Calu3 (cell line): ENCODE data around the gene CYP26A1. TPM values are rescaled to one million over a fixed set of nuclear protein-coding genes. Genes with fewer than 3 reads are reported as not detected.

ENCODE experiments used
- BruUV-seq: library from RNA; stranded (reverse); fragments of 400-500 nt; replicated peaks from 2 replicates; lab custom pipeline; 2021; lab: Mats Ljungman, UMichigan
- CTCF ChIA-PET: fragments of 300-600 bp; sonication (Branson Sonifier 250); formaldehyde crosslinking; loops from one replicate; lab custom pipeline; 2022; ENCODE audit warnings: antibody characterized with exemption; lab: Charles Lee
- DNase-seq: peaks from one replicate; pipeline ENCODE4 v3.0.0; 2022
- H3K27ac Mint-ChIP-seq: one replicate; pipeline ENCODE4 v1.8.0; 2022; ENCODE audit warnings: mixed read lengths; ENCODE audit not compliant: unreplicated experiment
- H3K27me3 Mint-ChIP-seq: one replicate; pipeline ENCODE4 v1.8.0; 2022; ENCODE audit warnings: mixed read lengths; ENCODE audit not compliant: unreplicated experiment
- H3K36me3 Mint-ChIP-seq: one replicate; pipeline ENCODE4 v1.8.0; 2022; ENCODE audit warnings: mild to moderate bottlenecking, moderate library complexity, mixed read lengths; ENCODE audit not compliant: insufficient read depth, unreplicated experiment
- H3K4me1 Mint-ChIP-seq: one replicate; pipeline ENCODE4 v1.8.0; 2022; ENCODE audit warnings: mild to moderate bottlenecking, low read depth, mixed read lengths; ENCODE audit not compliant: unreplicated experiment
- H3K4me3 Mint-ChIP-seq: one replicate; pipeline ENCODE4 v1.8.0; 2022; ENCODE audit warnings: mild to moderate bottlenecking, low read depth, moderate library complexity, mixed read lengths; ENCODE audit not compliant: unreplicated experiment
- H3K9me3 Mint-ChIP-seq: one replicate; pipeline ENCODE4 v1.8.0; 2022; ENCODE audit warnings: low read depth, mixed read lengths; ENCODE audit not compliant: unreplicated experiment
- intact Hi-C: fragments of 100-400 bp; cut with micrococcal nuclease; formaldehyde crosslinking; loops from one replicate; pipeline ENCODE4 v1.10.0; 2022; ENCODE audit not compliant: unreplicated experiment
- total RNA-seq: library from RNA; stranded (reverse); gene quantifications from 2 replicates; pipeline ENCODE4 v1.2.3, GENCODE V29; 2022
- TF ChIP-seq, protein P1 (sequence below): fragments of 200-600 bp; IDR thresholded peaks from one replicate; pipeline ENCODE4 v1.8.0; 2022; ENCODE audit warnings: antibody characterized with exemption; ENCODE audit not compliant: unreplicated experiment

CYP26A1 gene
- total RNA-seq, 1 experiment from 2014 or later = 2.1 TPM

DNA sequence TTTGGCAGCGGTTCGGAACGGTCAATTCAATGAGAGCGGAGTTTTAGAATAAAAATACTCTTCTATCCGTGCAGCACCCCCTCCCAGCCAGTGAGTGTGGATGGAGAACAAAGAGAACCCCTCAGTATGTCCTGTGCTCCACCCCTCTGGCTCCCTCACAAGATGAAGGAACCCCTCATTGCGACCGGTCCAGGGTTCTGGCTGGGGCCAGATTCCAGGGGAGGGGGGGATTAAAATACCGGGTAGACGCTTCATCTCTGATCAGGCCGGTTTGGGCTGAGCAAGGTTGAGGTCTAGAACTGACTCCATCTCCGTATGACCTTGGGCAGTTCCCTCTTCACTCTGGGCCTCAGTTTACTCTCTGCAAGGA lies 7.2 kb upstream of the CYP26A1 start:
- Mint-ChIP-seq H3K4me1 (no peaks in the 10 kb centered on the region), H3K36me3 (peaks cover under 1% of the 10 kb centered on the region)
- BruUV-seq = no TSS peak

GRCh38 chr10:93067443-93068365 lies 6.0 kb upstream of the CYP26A1 start:
- Mint-ChIP-seq H3K27me3 (no peaks in the 10 kb centered on the region), H3K4me1 (no peaks in the 10 kb centered on the region), H3K36me3 (peaks cover 12% of the 10 kb centered on the region), H3K9me3 (no peaks in the 10 kb centered on the region), H3K27ac (no peak overlapping the region), H3K4me3 (no peak overlapping the region)
- no peak for DNase-seq
- TF ChIP-seq, protein P1, sequence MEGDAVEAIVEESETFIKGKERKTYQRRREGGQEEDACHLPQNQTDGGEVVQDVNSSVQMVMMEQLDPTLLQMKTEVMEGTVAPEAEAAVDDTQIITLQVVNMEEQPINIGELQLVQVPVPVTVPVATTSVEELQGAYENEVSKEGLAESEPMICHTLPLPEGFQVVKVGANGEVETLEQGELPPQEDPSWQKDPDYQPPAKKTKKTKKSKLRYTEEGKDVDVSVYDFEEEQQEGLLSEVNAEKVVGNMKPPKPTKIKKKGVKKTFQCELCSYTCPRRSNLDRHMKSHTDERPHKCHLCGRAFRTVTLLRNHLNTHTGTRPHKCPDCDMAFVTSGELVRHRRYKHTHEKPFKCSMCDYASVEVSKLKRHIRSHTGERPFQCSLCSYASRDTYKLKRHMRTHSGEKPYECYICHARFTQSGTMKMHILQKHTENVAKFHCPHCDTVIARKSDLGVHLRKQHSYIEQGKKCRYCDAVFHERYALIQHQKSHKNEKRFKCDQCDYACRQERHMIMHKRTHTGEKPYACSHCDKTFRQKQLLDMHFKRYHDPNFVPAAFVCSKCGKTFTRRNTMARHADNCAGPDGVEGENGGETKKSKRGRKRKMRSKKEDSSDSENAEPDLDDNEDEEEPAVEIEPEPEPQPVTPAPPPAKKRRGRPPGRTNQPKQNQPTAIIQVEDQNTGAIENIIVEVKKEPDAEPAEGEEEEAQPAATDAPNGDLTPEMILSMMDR = no peak
- CTCF ChIA-PET = no interaction called here
- intact Hi-C loops = no loop called here
- BruUV-seq = no TSS peak

More for the DNA sequence above, 7.2 kb upstream of the CYP26A1 start:
- H3K27me3 Mint-ChIP-seq = no peaks in the 10 kb centered on the region
- no peak for DNase-seq
- intact Hi-C loops = no loop called here
- TF ChIP-seq, protein P1 = no peak
- no peak overlapping the region for H3K27ac Mint-ChIP-seq
- H3K9me3 Mint-ChIP-seq = no peaks in the 10 kb centered on the region
- CTCF ChIA-PET = no interaction called here
- no peak overlapping the region for H3K4me3 Mint-ChIP-seq

DNA sequence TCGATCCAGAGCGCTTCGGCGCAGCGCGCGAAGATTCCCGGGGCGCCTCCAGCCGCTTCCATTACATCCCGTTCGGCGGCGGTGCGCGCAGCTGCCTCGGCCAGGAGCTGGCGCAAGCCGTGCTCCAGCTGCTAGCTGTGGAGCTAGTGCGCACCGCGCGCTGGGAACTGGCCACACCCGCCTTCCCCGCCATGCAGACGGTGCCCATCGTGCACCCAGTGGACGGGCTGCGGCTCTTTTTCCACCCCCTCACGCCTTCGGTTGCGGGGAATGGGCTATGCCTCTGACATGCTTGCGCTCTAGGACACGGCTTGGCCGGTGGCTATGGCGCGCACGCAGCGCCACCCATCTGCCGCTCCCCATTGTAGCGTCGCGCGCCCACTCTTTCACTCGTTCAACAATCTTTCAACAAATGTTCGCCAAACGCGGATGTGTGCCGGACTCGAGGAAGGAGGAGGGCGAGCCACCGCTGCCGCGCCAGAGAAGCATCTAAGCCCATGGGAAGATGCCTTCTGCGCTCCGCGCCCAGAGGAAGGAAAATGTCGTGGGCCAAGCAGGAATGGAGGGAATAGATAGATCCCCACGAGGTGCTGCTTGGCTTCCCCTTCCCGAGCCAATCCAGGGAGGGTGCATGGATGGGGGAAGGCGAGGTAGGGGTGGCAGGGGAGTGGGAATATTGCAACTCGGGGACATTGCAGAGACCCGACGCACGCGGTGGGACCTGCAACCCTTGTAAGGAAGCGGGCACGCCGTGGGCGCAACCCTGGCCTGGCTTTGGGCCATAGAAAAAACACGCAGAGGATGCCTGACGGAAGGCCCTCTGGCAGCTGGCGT lies 5.1 kb upstream of the CYP26A1 start:
- TF ChIP-seq, protein P1 = no peak
- Mint-ChIP-seq H3K36me3 (peaks cover 19% of the 10 kb centered on the region), H3K27me3 (no peaks in the 10 kb centered on the region), H3K4me1 (no peaks in the 10 kb centered on the region), H3K27ac (no peak overlapping the region), H3K4me3 (no peak overlapping the region), H3K9me3 (no peaks in the 10 kb centered on the region)
- BruUV-seq = no TSS peak
- CTCF ChIA-PET = no interaction called here
- no peak for DNase-seq
- intact Hi-C loops = no loop called here

GRCh38 chr10:93069245-93069561 lies 4.5 kb upstream of the CYP26A1 start:
- H3K27ac Mint-ChIP-seq = no peak overlapping the region
- intact Hi-C loops = no loop called here
- no peaks in the 10 kb centered on the region for H3K4me1 Mint-ChIP-seq
- CTCF ChIA-PET = no interaction called here
- H3K4me3 Mint-ChIP-seq = no peak overlapping the region
- H3K27me3 Mint-ChIP-seq = peaks cover 3% of the 10 kb centered on the region
- TF ChIP-seq, protein P1 = no peak
- peaks cover 25% of the 10 kb centered on the region for H3K36me3 Mint-ChIP-seq
- no TSS peak for BruUV-seq
- H3K9me3 Mint-ChIP-seq = no peaks in the 10 kb centered on the region
- DNase-seq = no peak
